Panc1 (cell line): ENCODE data around the gene P4HA3. TPM values are rescaled to one million over a fixed set of nuclear protein-coding genes. Genes with fewer than 3 reads are reported as not detected.

Experiments used
- ATAC-seq: fragments of 200-7000 bp; cut with Tn5 transposase; 2 replicates; pipeline ENCODE4 v1.9.1; 2020; ENCODE audit warnings: mild to moderate bottlenecking, moderate library complexity
- BruUV-seq: library from RNA; stranded (reverse); fragments of 400-500 nt; replicated peaks from 2 replicates; lab custom pipeline; 2021; lab: Mats Ljungman, UMichigan
- CTCF ChIA-PET: fragments of 300-600 bp; sonication (Branson Sonifier 250); formaldehyde crosslinking; loops from one replicate; lab custom pipeline; 2022; ENCODE audit warnings: antibody characterized with exemption; lab: Charles Lee
- POLR2A ChIA-PET: fragments of 300-600 bp; sonication (Branson Sonifier 250); formaldehyde crosslinking; loops from one replicate; lab custom pipeline; 2022; ENCODE audit warnings: antibody characterized with exemption; lab: Charles Lee
- DNase-seq: peaks from one replicate; pipeline ENCODE4 v3.0.0-alpha.2; 2010; ENCODE audit warnings: low read depth, low spot score
- H3K27ac ChIP-seq: 2 replicates; pipeline ENCODE4 v1.5.1; 2011; ENCODE audit warnings: mild to moderate bottlenecking, low read length, inconsistent platforms
- H3K27me3 ChIP-seq: fragments of 200-500 bp; sonication (Bioruptor generic); 2 replicates; pipeline ENCODE4 v1.6.0; 2014; ENCODE audit warnings: low read length, inconsistent platforms; ENCODE audit not compliant: control insufficient read depth, insufficient read depth
- H3K36me3 ChIP-seq: fragments of 200-500 bp; sonication (Bioruptor generic); 2 replicates; pipeline ENCODE4 v1.5.1; 2014; ENCODE audit warnings: inconsistent platforms, mild to moderate bottlenecking, low read length, moderate library complexity; ENCODE audit not compliant: control insufficient read depth, insufficient read depth
- H3K4me1 ChIP-seq: 2 replicates; pipeline ENCODE4 v1.5.1; 2011; ENCODE audit warnings: inconsistent platforms, mild to moderate bottlenecking, low read length, moderate library complexity; ENCODE audit not compliant: control insufficient read depth, insufficient read depth
- H3K4me3 ChIP-seq, 2 experiments: 2 replicates each; pipeline ENCODE4 v1.5.1; 2011 to 2012; ENCODE audit warnings: low read depth in 2 of 2, low read length in 2 of 2, mild to moderate bottlenecking in 2 of 2, inconsistent platforms in 1 of 2, moderate library complexity in 1 of 2
- H3K9me3 ChIP-seq: fragments of 200-500 bp; sonication (Bioruptor generic); 2 replicates; pipeline ENCODE4 v1.5.1; 2014; ENCODE audit warnings: low read depth, mild to moderate bottlenecking, inconsistent platforms, low read length, moderate library complexity; ENCODE audit not compliant: control insufficient read depth, insufficient read depth
- POLR2AphosphoS5 ChIP-seq: IDR thresholded peaks from 2 replicates; pipeline ENCODE4 v1.6.1; 2012; ENCODE audit warnings: mild to moderate bottlenecking, low read depth, low read length, moderate library complexity
- SIN3A ChIP-seq: IDR thresholded peaks from 2 replicates; pipeline ENCODE4 v1.6.1; 2012; ENCODE audit warnings: low read depth, mild to moderate bottlenecking, low read length, moderate library complexity, borderline replicate concordance; ENCODE audit not compliant: insufficient read depth
- TCF7L2 ChIP-seq: IDR thresholded peaks from 2 replicates; pipeline ENCODE4 v1.6.1; 2011; ENCODE audit warnings: mild to moderate bottlenecking, low read depth, low read length, inconsistent platforms
- in situ Hi-C: cut with HindIII; loops from 2 replicates; pipeline ENCODE4 v1.10.0; 2016; ENCODE audit warnings: low sequenced_read_pairs, low pct_unique_long_range_greater_than_20kb
- intact Hi-C: fragments of 100-400 bp; cut with micrococcal nuclease; formaldehyde crosslinking; loops from one replicate; pipeline ENCODE4 v1.10.0; 2022; ENCODE audit not compliant: unreplicated experiment
- total RNA-seq: library from RNA; stranded (reverse); gene quantifications from one replicate; pipeline ENCODE4 v1.2.1, GENCODE V29; 2021; ENCODE audit not compliant: unreplicated experiment
- TF ChIP-seq, protein P1 (sequence below), 2 experiments: IDR thresholded peaks; 2 replicates each; pipeline ENCODE4 v1.6.1; 2011 to 2012; ENCODE audit warnings: low read depth in 2 of 2, control low read depth in 1 of 2, low read length in 1 of 2, mild to moderate bottlenecking in 1 of 2, moderate library complexity in 1 of 2; ENCODE audit not compliant: insufficient read depth in 1 of 2
- TF ChIP-seq, protein P2 (sequence below): fragments of 450-650 bp; IDR thresholded peaks from 2 replicates; pipeline ENCODE4 v1.5.1; 2017; ENCODE audit warnings: mild to moderate bottlenecking

The P4HA3 gene
- total RNA-seq, 1 experiment from 2014 or later = 1.3 TPM

DNA sequence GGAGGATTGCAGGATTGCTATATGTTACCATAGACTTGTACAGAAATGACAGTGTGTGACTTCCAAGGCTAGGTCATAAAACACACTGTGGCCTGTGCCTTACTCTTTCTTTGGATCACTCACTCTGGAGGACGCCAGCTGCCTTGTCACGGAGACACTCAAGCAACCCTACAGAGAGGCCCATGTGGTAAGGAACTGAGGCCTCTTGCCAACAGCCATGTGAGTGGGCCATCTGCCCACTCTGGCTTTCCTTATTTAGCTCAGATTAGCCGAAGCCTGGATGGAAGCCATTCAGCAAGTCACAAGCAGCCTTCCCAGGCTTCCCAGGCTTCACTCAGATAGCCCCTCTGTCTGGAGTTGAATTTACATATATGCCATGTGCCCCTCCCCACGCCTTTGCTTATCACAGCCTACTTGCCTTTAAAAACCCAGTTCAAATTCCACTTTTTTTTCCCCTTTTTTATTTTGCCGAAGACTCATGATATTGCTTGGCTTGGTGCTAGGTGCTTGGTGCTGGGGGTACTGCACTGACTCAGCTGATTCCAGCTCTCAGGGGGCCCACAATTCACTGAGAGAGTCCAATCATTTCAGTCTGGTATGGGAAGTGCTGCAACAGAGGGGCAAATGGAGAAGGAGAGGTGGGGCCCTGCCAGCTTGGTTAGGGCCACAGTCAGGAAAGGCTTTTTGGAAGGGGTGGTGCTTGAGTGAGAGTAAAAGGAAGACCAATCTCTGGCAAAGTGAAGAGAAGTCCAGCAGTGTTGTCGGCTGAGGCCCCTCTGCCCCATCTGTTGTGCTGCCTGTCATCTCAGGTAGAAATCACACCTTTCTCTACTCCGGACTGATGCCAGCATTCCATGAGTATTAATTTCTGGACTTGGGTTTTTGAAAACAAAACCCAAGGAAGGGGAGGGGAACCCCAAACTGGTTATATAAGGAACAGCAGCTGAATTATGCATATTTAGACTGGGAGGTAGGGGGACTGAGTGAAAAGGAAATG is 14.5 kb upstream of the P4HA3 start:
- Histone ChIP-seq H3K27me3 (no peaks in the 10 kb centered on the region), H3K4me1 (no peaks in the 10 kb centered on the region), H3K36me3 (no peaks in the 10 kb centered on the region), H3K4me3 (no peak overlapping the region), H3K27ac (no peak overlapping the region), H3K9me3 (no peaks in the 10 kb centered on the region)
- in situ Hi-C loops (no loop called here), intact Hi-C loops (no loop called here)
- ChIA-PET POLR2A (no interaction called here), CTCF (interaction anchor here (0.5 kb wide), 1 partner anchor 64 kb away, joined by 5 read pairs; no protein-coding TSS in a partner anchor)
- no peak for TF ChIP-seq POLR2AphosphoS5
- no TSS peak for BruUV-seq
- ATAC-seq = no peak
- no peak for DNase-seq

DNA sequence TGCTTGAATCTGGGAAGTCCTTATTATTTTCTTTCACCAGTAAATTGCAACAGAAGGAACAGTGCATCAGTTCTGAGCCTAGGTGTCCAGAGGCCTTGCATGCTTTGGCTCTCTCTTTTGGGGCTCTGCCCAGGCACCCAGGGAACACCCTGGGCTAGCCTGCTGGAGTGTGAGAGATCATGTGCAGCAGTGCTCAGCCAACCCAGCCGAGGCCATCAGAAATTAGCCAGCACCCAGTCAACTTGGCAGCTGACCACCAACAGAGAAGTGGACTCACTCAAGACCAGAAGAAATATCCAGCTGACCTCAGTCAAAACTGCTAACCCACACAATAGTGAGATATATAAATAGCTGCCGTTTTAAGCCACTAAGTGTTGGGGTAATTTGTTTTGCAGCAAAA is 11.2 kb upstream of the P4HA3 start:
- ChIA-PET POLR2A (no interaction called here), CTCF (no interaction called here)
- in situ Hi-C loops = no loop called here
- no peaks in the 10 kb centered on the region for H3K4me1 ChIP-seq
- ATAC-seq = no peak
- no peak overlapping the region for H3K27ac ChIP-seq
- intact Hi-C loops = no loop called here
- DNase-seq = no peak
- no peaks in the 10 kb centered on the region for H3K36me3 ChIP-seq
- H3K27me3 ChIP-seq = no peaks in the 10 kb centered on the region
- H3K4me3 ChIP-seq = no peak overlapping the region
- no TSS peak for BruUV-seq
- no peaks in the 10 kb centered on the region; the same call in 1 of the 2 replicates for H3K9me3 ChIP-seq
- TF ChIP-seq, protein P1, sequence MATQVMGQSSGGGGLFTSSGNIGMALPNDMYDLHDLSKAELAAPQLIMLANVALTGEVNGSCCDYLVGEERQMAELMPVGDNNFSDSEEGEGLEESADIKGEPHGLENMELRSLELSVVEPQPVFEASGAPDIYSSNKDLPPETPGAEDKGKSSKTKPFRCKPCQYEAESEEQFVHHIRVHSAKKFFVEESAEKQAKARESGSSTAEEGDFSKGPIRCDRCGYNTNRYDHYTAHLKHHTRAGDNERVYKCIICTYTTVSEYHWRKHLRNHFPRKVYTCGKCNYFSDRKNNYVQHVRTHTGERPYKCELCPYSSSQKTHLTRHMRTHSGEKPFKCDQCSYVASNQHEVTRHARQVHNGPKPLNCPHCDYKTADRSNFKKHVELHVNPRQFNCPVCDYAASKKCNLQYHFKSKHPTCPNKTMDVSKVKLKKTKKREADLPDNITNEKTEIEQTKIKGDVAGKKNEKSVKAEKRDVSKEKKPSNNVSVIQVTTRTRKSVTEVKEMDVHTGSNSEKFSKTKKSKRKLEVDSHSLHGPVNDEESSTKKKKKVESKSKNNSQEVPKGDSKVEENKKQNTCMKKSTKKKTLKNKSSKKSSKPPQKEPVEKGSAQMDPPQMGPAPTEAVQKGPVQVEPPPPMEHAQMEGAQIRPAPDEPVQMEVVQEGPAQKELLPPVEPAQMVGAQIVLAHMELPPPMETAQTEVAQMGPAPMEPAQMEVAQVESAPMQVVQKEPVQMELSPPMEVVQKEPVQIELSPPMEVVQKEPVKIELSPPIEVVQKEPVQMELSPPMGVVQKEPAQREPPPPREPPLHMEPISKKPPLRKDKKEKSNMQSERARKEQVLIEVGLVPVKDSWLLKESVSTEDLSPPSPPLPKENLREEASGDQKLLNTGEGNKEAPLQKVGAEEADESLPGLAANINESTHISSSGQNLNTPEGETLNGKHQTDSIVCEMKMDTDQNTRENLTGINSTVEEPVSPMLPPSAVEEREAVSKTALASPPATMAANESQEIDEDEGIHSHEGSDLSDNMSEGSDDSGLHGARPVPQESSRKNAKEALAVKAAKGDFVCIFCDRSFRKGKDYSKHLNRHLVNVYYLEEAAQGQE (IDR thresholded peaks at IDR 0.05; ENCODE audit: insufficient read depth in 1 of 2, low read depth in 2 of 2, low read length in 1 of 2) = no peak
- TF ChIP-seq SIN3A (no peak), POLR2AphosphoS5 (no peak), TCF7L2 (no peak)
- TF ChIP-seq, protein P2, sequence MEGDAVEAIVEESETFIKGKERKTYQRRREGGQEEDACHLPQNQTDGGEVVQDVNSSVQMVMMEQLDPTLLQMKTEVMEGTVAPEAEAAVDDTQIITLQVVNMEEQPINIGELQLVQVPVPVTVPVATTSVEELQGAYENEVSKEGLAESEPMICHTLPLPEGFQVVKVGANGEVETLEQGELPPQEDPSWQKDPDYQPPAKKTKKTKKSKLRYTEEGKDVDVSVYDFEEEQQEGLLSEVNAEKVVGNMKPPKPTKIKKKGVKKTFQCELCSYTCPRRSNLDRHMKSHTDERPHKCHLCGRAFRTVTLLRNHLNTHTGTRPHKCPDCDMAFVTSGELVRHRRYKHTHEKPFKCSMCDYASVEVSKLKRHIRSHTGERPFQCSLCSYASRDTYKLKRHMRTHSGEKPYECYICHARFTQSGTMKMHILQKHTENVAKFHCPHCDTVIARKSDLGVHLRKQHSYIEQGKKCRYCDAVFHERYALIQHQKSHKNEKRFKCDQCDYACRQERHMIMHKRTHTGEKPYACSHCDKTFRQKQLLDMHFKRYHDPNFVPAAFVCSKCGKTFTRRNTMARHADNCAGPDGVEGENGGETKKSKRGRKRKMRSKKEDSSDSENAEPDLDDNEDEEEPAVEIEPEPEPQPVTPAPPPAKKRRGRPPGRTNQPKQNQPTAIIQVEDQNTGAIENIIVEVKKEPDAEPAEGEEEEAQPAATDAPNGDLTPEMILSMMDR = no peak
